Naive thymus-derived CD4-positive, alpha-beta T cell (primary cell): ENCODE results near the gene APMAP. TPM values are rescaled to one million over a fixed set of nuclear protein-coding genes. Genes with fewer than 3 reads are reported as not detected.
A peak's percentile ranks its signal among the peaks of the same experiment; 100 is the strongest.

Experiments
- ATAC-seq: fragments of 150-1000 bp; cut with Tn5 transposase; 2 replicates; pipeline ENCODE4 v1.10.0; 2021; ENCODE audit warnings: mild to moderate bottlenecking, moderate library complexity
- CTCF ChIA-PET: fragments of 350-600 bp; sonication (Branson Sonifier 250); formaldehyde crosslinking; loops from one replicate; lab custom pipeline; 2021; ENCODE audit warnings: antibody characterized with exemption; lab: Charles Lee
- POLR2A ChIA-PET: fragments of 350-600 bp; sonication (Branson Sonifier 250); formaldehyde crosslinking; loops from one replicate; lab custom pipeline; 2021; ENCODE audit warnings: antibody characterized with exemption, inconsistent platforms; lab: Charles Lee
- DNase-seq, 9 donors: peaks; one replicate each; pipeline versions ENCODE4 v3.0.0 to v3.0.0-alpha.2; 2020 to 2022; ENCODE audit warnings: mixed read lengths in 1 of 9
- H3K27ac ChIP-seq: one replicate; pipeline ENCODE4 v1.7.0; 2013; ENCODE audit warnings: mild to moderate bottlenecking, low read depth, low read length, moderate library complexity
- H3K27me3 ChIP-seq, 2 donors: one replicate each; pipeline ENCODE4 v1.7.0; 2013; ENCODE audit warnings: low read length in 2 of 2, mild to moderate bottlenecking in 2 of 2, moderate library complexity in 2 of 2; ENCODE audit not compliant: control insufficient read depth in 2 of 2, insufficient read depth in 2 of 2
- H3K36me3 ChIP-seq, 3 experiments: 1 replicate in 2 of 3; 2 replicates in 1 of 3; pipeline ENCODE4 v1.7.0; 2013; ENCODE audit warnings: low read length in 3 of 3, mild to moderate bottlenecking in 3 of 3, moderate library complexity in 1 of 3; ENCODE audit not compliant: insufficient read depth in 3 of 3, control insufficient read depth in 2 of 3
- H3K4me1 ChIP-seq, 2 donors: one replicate each; pipeline ENCODE4 v1.7.0; 2013; ENCODE audit warnings: low read length in 2 of 2, mild to moderate bottlenecking in 2 of 2, moderate library complexity in 1 of 2; ENCODE audit not compliant: control insufficient read depth in 2 of 2, insufficient read depth in 2 of 2
- H3K4me3 ChIP-seq: 2 replicates; pipeline ENCODE4 v1.7.0; 2013; ENCODE audit warnings: mild to moderate bottlenecking, low read length
- H3K9me3 ChIP-seq, 3 experiments: 1 replicate in 2 of 3; 2 replicates in 1 of 3; pipeline ENCODE4 v1.7.0; 2013; ENCODE audit warnings: low read length in 3 of 3; ENCODE audit not compliant: control insufficient read depth in 2 of 3
- H3K27ac Mint-ChIP-seq, 9 donors: one replicate each; pipeline ENCODE4 v1.8.0; 2020 to 2022; ENCODE audit warnings: mixed read lengths in 9 of 9, mild to moderate bottlenecking in 8 of 9, moderate library complexity in 5 of 9, inconsistent platforms in 2 of 9
- H3K27me3 Mint-ChIP-seq, 5 donors: one replicate each; pipeline ENCODE4 v1.8.0; 2021 to 2022; ENCODE audit warnings: mixed read lengths in 5 of 5, mild to moderate bottlenecking in 1 of 5
- H3K36me3 Mint-ChIP-seq, 5 donors: one replicate each; pipeline ENCODE4 v1.8.0; 2020 to 2022; ENCODE audit warnings: mixed read lengths in 5 of 5, mild to moderate bottlenecking in 3 of 5, inconsistent platforms in 1 of 5
- H3K4me1 Mint-ChIP-seq, 7 donors: one replicate each; pipeline ENCODE4 v1.8.0; 2020 to 2022; ENCODE audit warnings: mixed read lengths in 7 of 7, mild to moderate bottlenecking in 3 of 7, inconsistent platforms in 1 of 7
- H3K4me3 Mint-ChIP-seq, 10 donors: one replicate each; pipeline ENCODE4 v1.8.0; 2020 to 2022; ENCODE audit warnings: mild to moderate bottlenecking in 10 of 10, mixed read lengths in 10 of 10, moderate library complexity in 6 of 10, inconsistent platforms in 2 of 10
- H3K9me3 Mint-ChIP-seq, 11 donors: one replicate each; pipeline ENCODE4 v1.8.0; 2020 to 2022; ENCODE audit warnings: mixed read lengths in 11 of 11, mild to moderate bottlenecking in 4 of 11, inconsistent platforms in 1 of 11, moderate library complexity in 1 of 11
- intact Hi-C, 2 donors: fragments of 100-400 bp; cut with micrococcal nuclease; formaldehyde crosslinking; loops; one replicate each; pipeline ENCODE4 v1.15.1; 2023
- polyA plus RNA-seq, 2 donors: library from polyadenylated mRNA; unstranded; fragments of 300-500 nt; fragmentation: Illumina TruSeq; gene quantifications; one replicate each; pipeline ENCODE4 v1.2.3, GENCODE V29; 2021
- total RNA-seq, 6 experiments: library from RNA in 5 of 6; stranded (reverse) in 5 of 6; gene quantifications; 1 replicate in 5 of 6; 2 replicates in 1 of 6; pipeline ENCODE4 v1.2.3 and lab custom pipeline; 2021 to 2026

Gene APMAP
- total and polyA plus RNA-seq, 7 experiments from 2014 or later: 28.2 to 74.6 (median 41.4) TPM

DNA sequence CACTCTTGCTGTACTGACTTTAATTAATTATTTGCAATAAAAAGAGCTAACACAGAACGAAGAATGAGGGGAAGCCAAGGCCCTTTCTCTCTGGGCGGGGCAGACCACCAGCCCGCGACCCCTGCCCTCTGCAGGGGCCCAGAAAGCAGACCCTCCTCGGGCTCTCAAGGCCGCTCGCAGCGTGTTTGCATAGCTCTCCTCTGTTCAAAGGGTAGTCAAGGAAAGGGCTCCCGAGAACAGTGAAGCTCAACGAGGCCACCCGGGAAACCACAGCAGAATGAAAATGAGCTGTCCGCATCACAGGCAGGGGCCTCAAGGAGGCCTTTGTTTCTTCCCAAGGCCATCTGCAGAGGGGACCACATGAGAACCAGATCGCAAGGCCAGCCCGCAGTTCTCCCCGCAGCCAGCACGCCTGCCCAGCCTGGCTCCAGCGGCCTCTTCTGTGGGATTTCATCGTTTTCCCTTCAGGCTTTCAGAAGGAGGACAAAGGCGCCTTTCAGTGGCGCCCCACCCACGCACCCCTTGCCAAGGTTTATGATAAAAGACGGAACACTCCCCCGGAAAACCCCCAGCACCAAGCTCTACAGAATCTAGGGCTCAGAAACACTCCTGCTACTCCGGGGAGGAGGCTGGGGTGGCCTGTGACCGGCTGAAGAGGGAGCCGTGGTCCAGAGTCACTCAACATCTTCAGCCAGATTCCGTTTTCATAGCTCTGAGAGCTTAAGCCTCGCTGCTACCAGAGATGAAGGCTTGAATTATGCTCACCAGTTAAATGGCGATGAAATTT, 40.1 kb upstream of the APMAP start:
- H3K4me1 Mint-ChIP-seq: peaks cover 23 to 55% (median 42%) of the 10 kb centered on the region in 7 donors
- H3K27me3 Mint-ChIP-seq: no peaks in the 10 kb centered on the region
- no peak overlapping the region for H3K4me3 ChIP-seq
- peaks cover 5 to 29% (median 13%) of the 10 kb centered on the region in 5 donors for H3K36me3 Mint-ChIP-seq
- no peak for ATAC-seq
- intact Hi-C loops: no loop called here
- H3K4me3 Mint-ChIP-seq: no peak overlapping the region
- ChIA-PET POLR2A (no interaction called here), CTCF (interaction anchor here (3.7 kb wide), 1 partner anchor 31 kb away, joined by 16 read pairs; no protein-coding TSS in a partner anchor)
- no peak for DNase-seq
- H3K27ac ChIP-seq: no peak overlapping the region
- H3K9me3 ChIP-seq: no peaks in the 10 kb centered on the region
- H3K36me3 ChIP-seq: peaks cover 0 to 18% (median 0%) of the 10 kb centered on the region in 3 experiments
- no peaks in the 10 kb centered on the region for H3K9me3 Mint-ChIP-seq
- H3K27ac Mint-ChIP-seq: no peak overlapping the region
- no peaks in the 10 kb centered on the region for H3K27me3 ChIP-seq
- H3K4me1 ChIP-seq: peaks cover 10 to 22% of the 10 kb centered on the region in 2 donors

DNA sequence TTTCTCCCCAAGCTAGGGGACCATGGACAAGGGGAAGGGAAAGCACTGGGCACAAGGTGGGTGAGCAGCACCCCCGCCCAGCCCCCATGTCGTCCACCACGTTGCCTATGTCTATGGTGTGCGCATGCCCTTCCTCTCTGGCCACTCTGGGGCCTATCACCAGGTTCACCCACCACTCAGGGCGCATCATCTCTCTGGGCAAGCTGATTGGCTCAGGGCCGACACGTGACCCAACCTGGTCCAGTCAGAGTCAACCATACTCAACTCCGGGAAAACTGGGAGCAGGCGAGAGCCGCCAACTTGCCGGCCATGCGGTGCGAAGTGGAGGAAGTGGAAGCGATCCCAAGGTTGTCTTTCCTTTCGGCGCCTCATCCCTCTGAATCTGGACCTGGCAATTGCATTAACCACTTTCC, 39.5 kb upstream of the APMAP start:
- no peak overlapping the region for H3K4me3 Mint-ChIP-seq
- H3K27ac Mint-ChIP-seq: no peak overlapping the region
- peaks cover 17 to 55% (median 42%) of the 10 kb centered on the region in 7 donors for H3K4me1 Mint-ChIP-seq
- Histone ChIP-seq H3K27me3 (no peaks in the 10 kb centered on the region), H3K36me3 (peaks cover 0 to 18% (median 0%) of the 10 kb centered on the region in 3 experiments), H3K4me1 (peaks cover 14 to 16% of the 10 kb centered on the region in 2 donors), H3K4me3 (no peak overlapping the region), H3K9me3 (no peaks in the 10 kb centered on the region), H3K27ac (no peak overlapping the region)
- ChIA-PET POLR2A (no interaction called here), CTCF (interaction anchor here (3.7 kb wide), 1 partner anchor 32 kb away, joined by 16 read pairs; no protein-coding TSS in a partner anchor)
- H3K36me3 Mint-ChIP-seq: peaks cover 6 to 34% (median 14%) of the 10 kb centered on the region in 5 donors
- DNase-seq: no peak
- no peak for ATAC-seq
- no peaks in the 10 kb centered on the region for H3K9me3 Mint-ChIP-seq
- intact Hi-C loops: no loop called here
- H3K27me3 Mint-ChIP-seq: no peaks in the 10 kb centered on the region

DNA sequence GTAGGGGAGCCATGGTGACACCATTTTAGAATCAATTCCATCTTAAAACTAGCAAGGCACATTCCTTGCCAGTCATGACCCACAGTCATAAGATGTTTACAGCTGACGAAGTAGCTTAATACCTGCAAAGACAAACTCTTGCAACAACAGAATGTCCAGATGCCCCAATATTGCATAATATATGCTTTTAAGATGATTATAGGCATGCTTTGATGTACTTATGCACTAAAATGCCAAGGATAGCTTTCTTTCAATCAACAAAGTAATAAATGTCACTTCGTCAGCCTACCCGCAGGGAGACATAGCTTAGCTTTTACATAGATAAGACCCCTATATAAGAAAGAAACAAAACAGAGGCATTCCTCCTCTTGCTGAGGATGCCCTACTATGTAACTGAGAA, 38.7 kb upstream of the APMAP start:
- POLR2A ChIA-PET: no interaction called here
- Mint-ChIP-seq H3K27me3 (no peaks in the 10 kb centered on the region), H3K36me3 (peaks cover 6 to 35% (median 14%) of the 10 kb centered on the region in 5 donors), H3K4me3 (no peak overlapping the region), H3K27ac (no peak overlapping the region), H3K4me1 (peaks cover 11 to 50% (median 38%) of the 10 kb centered on the region in 7 donors), H3K9me3 (no peaks in the 10 kb centered on the region)
- H3K9me3 ChIP-seq: no peaks in the 10 kb centered on the region
- DNase-seq (no peak), ATAC-seq (no peak)
- H3K27me3 ChIP-seq: no peaks in the 10 kb centered on the region
- no peak overlapping the region for H3K4me3 ChIP-seq
- CTCF ChIA-PET: interaction anchor here (3.7 kb wide), 1 partner anchor 33 kb away, joined by 16 read pairs; no protein-coding TSS in a partner anchor
- H3K4me1 ChIP-seq: peaks cover 7 to 8% of the 10 kb centered on the region in 2 donors
- no peak overlapping the region for H3K27ac ChIP-seq
- intact Hi-C loops: no loop called here
- peaks cover 0 to 21% (median 0%) of the 10 kb centered on the region in 3 experiments for H3K36me3 ChIP-seq

DNA sequence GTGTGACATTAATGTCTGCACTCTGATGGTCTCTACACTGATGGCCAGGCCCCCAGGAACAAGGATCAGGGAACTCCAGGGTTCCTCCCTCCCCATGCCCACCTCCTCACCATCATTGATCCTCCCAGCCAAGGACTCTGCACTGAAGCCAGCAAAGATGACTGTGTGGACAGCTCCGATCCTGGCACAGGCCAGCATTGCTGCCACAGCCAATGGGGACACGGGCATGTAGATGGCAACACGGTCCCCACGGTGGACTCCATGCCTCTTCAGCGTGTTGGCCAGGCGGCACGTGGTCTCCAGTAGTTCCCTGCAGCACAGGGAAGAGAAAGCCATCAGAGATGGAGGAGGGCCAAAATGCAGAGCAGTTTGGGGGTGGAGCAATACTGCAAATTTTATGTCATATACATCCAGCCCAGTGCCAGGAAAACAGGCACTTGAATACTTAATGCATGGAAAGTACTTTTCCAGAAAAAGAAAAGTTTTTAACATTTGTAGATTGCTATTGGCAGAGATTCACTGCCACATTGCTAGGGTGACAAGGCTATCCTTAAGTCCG, 38.2 kb upstream of the APMAP start:
- H3K27me3 ChIP-seq: no peaks in the 10 kb centered on the region
- peak overlapping the region in 2 of 10 donors; percentile 18 to 42 for H3K4me3 Mint-ChIP-seq
- DNase-seq (no peak), ATAC-seq (no peak)
- peaks cover 6 to 45% (median 33%) of the 10 kb centered on the region in 7 donors for H3K4me1 Mint-ChIP-seq
- no peaks in the 10 kb centered on the region for H3K9me3 Mint-ChIP-seq
- ChIA-PET POLR2A (no interaction called here), CTCF (interaction anchor here (3.7 kb wide), 1 partner anchor 33 kb away, joined by 16 read pairs; no protein-coding TSS in a partner anchor)
- H3K36me3 Mint-ChIP-seq: peaks cover 6 to 35% (median 12%) of the 10 kb centered on the region in 5 donors
- no peaks in the 10 kb centered on the region for H3K9me3 ChIP-seq
- intact Hi-C loops: no loop called here
- H3K36me3 ChIP-seq: peaks cover 0 to 21% (median 0%) of the 10 kb centered on the region in 3 experiments
- H3K4me3 ChIP-seq: no peak overlapping the region
- peaks cover 3% of the 10 kb centered on the region in 2 donors for H3K4me1 ChIP-seq
- H3K27me3 Mint-ChIP-seq: no peaks in the 10 kb centered on the region
- no peak overlapping the region for H3K27ac ChIP-seq
- no peak overlapping the region for H3K27ac Mint-ChIP-seq

DNA sequence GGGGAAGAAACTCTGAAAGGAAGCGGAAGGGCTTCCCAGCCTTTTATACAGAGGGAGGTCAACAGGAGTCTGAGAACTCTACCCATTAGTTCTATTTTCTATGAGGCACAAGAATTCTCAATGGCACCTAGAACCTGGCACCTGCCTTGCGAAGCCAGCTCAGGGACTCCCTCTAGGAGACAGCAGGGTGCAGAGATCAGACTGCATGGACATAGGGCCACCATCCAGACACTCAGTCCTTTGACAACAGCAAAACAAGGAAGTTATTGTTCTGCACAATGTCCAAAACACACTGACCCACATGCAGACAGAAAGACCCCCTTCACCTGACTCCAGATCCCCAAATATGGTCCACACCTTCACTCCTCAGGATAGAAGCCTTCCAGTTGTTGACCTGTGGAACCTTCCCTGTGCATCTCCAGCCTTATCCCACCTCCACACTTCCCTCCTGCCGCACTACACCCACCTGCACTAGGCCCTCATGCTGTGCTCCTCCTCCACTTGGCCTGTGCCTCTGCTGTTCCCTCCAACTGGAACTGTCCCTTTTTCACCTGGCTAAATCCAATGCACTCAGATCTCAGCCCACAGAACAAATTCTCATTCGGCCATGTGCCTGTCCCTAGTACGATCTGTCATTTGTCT, 37.6 kb upstream of the APMAP start:
- no peaks in the 10 kb centered on the region for H3K9me3 ChIP-seq
- POLR2A ChIA-PET: no interaction called here
- H3K36me3 ChIP-seq: peaks cover 0 to 25% (median 0%) of the 10 kb centered on the region in 3 experiments
- Mint-ChIP-seq H3K27me3 (no peaks in the 10 kb centered on the region), H3K36me3 (peaks cover 6 to 35% (median 12%) of the 10 kb centered on the region in 5 donors), H3K4me1 (peaks cover 2 to 40% (median 31%) of the 10 kb centered on the region in 7 donors), H3K27ac (peak overlapping the region in 2 of 9 donors; percentile 18 to 44), H3K4me3 (peak overlapping the region in 1 of 10 donors; percentile 42), H3K9me3 (no peaks in the 10 kb centered on the region)
- H3K27me3 ChIP-seq: no peaks in the 10 kb centered on the region
- no peak overlapping the region for H3K4me3 ChIP-seq
- DNase-seq: no peak
- H3K27ac ChIP-seq: no peak overlapping the region
- intact Hi-C loops: no loop called here
- peaks cover 0 to 3% of the 10 kb centered on the region in 2 donors for H3K4me1 ChIP-seq
- ATAC-seq: no peak
- CTCF ChIA-PET: no interaction called here

DNA sequence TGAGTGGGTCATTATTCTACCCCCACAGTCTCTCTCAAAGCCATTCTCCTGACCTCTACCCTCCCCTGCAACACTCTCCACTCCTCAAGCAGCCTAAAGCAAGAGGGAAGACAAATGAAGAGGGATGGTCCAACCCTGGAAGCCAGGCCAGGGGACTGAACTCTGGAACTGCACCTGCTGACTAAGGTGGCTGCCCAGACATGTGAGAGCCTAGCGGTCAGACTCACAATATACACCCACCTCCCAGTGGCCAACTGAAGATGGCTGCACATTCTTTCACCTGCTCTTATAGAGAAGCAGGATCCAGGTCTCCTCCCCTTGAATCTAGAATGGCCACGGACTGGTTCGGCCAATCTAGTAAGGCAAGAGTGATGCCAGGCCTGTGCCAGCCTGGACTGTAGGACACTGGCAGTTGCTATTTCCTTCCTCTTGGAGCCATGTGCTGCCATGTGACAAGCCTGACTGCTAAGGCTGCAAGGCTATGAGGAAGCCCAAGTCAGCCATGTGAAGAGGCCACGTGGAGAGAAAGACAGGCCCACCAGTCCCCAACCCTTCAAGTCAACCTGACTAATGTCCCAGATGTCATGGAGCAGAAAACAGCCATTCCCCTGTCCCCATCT, 33.5 kb upstream of the APMAP start:
- H3K27ac ChIP-seq: no peak overlapping the region
- no peaks in the 10 kb centered on the region for H3K9me3 ChIP-seq
- DNase-seq (no peak), ATAC-seq (no peak)
- Mint-ChIP-seq H3K27ac (no peak overlapping the region), H3K9me3 (no peaks in the 10 kb centered on the region), H3K4me3 (no peak overlapping the region), H3K36me3 (peaks cover 10 to 28% (median 13%) of the 10 kb centered on the region in 5 donors), H3K4me1 (peaks cover 4 to 36% (median 26%) of the 10 kb centered on the region in 7 donors), H3K27me3 (no peaks in the 10 kb centered on the region)
- H3K27me3 ChIP-seq: no peaks in the 10 kb centered on the region
- intact Hi-C loops: no loop called here
- H3K4me3 ChIP-seq: no peak overlapping the region
- CTCF ChIA-PET: no interaction called here
- POLR2A ChIA-PET: no interaction called here
- H3K4me1 ChIP-seq: peaks cover 0 to 3% of the 10 kb centered on the region in 2 donors
- H3K36me3 ChIP-seq: peaks cover 0 to 54% (median 4%) of the 10 kb centered on the region in 3 experiments
